ENCODE results near the gene PVR.

The PVR gene

DNA sequence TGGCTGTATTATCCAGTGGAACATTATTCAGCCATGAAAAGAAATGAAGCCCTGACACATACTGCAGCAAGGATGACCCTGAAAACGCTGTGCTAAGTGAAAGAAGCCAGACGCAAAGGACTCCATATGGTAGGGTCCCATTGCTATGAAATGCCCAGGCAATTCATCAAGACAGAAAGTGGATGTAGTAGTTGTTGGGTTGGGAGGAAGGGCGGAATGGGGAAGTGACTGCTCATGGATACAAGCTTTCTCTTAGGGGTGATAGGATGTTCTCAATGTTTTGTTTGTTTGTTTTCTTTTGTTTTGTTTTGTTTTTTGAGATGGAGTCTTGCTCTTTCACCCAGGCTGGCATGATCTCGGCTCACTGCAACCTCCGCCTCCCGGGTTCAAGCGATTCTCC lies 44.2 kb downstream of the PVR start:
- H3K4me1 ChIP-seq (ENCODE audit: control insufficient read depth, insufficient read depth, low read length): peaks cover 7% of the 10 kb centered on the region
- no peak overlapping the region for H3K27ac ChIP-seq (ENCODE audit: low read depth, low read length)
- H3K9ac ChIP-seq (ENCODE audit: low read depth, low read length): no peak overlapping the region
- H3K27me3 ChIP-seq (ENCODE audit: control insufficient read depth, insufficient read depth, low read length): no peaks in the 10 kb centered on the region
- no peaks in the 10 kb centered on the region for H3K36me3 ChIP-seq (ENCODE audit: control insufficient read depth, insufficient read depth, low read length)
- H3K4me3 ChIP-seq (ENCODE audit: low read depth, low read length): no peak overlapping the region
- no peaks in the 10 kb centered on the region for H3K9me3 ChIP-seq (ENCODE audit: control insufficient read depth, insufficient read depth, low read length)

GRCh38 chr19:44689290-44690130 lies 45.8 kb downstream of the PVR start:
- H3K27ac ChIP-seq (ENCODE audit: low read depth, low read length): no peak overlapping the region
- no peak overlapping the region for H3K4me3 ChIP-seq (ENCODE audit: low read depth, low read length)
- no peak overlapping the region for H3K9ac ChIP-seq (ENCODE audit: low read depth, low read length)
- no peaks in the 10 kb centered on the region for H3K9me3 ChIP-seq (ENCODE audit: control insufficient read depth, insufficient read depth, low read length)
- no peaks in the 10 kb centered on the region for H3K36me3 ChIP-seq (ENCODE audit: control insufficient read depth, insufficient read depth, low read length)
- H3K27me3 ChIP-seq (ENCODE audit: control insufficient read depth, insufficient read depth, low read length): no peaks in the 10 kb centered on the region
- H3K4me1 ChIP-seq (ENCODE audit: control insufficient read depth, insufficient read depth, low read length): peaks cover 7% of the 10 kb centered on the region

DNA sequence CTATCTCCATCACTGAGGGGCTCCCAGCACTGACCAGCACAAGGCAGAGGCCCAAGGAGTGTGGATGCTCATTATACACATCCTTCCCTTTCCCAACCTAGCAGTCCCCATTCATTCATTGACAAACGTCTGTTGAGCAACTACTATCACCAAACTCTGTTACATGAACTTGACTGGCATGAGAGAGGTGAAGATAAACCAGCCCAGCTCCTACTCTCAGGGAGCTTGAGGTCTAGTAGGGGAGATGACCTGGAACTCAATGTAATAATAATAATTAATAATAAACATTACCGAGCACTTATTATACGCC lies 46.4 kb downstream of the PVR start:
- Histone ChIP-seq H3K9me3 (ENCODE audit: control insufficient read depth, insufficient read depth, low read length) (no peaks in the 10 kb centered on the region), H3K4me1 (ENCODE audit: control insufficient read depth, insufficient read depth, low read length) (peaks cover 7% of the 10 kb centered on the region), H3K27ac (ENCODE audit: low read depth, low read length) (no peak overlapping the region), H3K27me3 (ENCODE audit: control insufficient read depth, insufficient read depth, low read length) (no peaks in the 10 kb centered on the region), H3K36me3 (ENCODE audit: control insufficient read depth, insufficient read depth, low read length) (no peaks in the 10 kb centered on the region), H3K9ac (ENCODE audit: low read depth, low read length) (no peak overlapping the region), H3K4me3 (ENCODE audit: low read depth, low read length) (no peak overlapping the region)

DNA sequence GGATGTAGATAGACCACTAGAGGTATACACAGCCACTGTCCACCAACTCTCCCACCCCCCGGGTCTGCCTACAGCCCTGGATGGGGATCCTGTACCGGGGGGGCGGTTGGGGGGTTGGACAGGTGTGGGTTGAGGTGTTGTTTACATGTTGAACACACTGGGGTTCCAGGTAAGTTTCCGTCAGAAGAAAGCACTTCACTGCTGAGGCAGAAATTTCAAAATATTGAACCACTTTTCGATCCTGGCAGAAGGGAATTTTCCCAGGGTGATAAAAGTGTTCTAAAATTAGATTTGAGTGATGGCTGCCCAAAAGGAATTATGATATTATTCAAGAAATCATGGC lies 48.6 kb downstream of the PVR start:
- no peak overlapping the region for H3K4me3 ChIP-seq (ENCODE audit: low read depth, low read length)

GRCh38 chr19:44694184-44694579 lies 50.5 kb downstream of the PVR start:
- Histone ChIP-seq H3K4me3 (ENCODE audit: low read depth, low read length) (no peak overlapping the region), H3K27me3 (ENCODE audit: control insufficient read depth, insufficient read depth, low read length) (no peaks in the 10 kb centered on the region), H3K36me3 (ENCODE audit: control insufficient read depth, insufficient read depth, low read length) (no peaks in the 10 kb centered on the region), H3K27ac (ENCODE audit: low read depth, low read length) (no peak overlapping the region), H3K9ac (ENCODE audit: low read depth, low read length) (no peak overlapping the region), H3K4me1 (ENCODE audit: control insufficient read depth, insufficient read depth, low read length) (peaks cover 5% of the 10 kb centered on the region), H3K9me3 (ENCODE audit: control insufficient read depth, insufficient read depth, low read length) (no peaks in the 10 kb centered on the region)

More for the DNA sequence above, 48.6 kb downstream of the PVR start:
- H3K4me1 ChIP-seq (ENCODE audit: control insufficient read depth, insufficient read depth, low read length): peaks cover 7% of the 10 kb centered on the region
- H3K9ac ChIP-seq (ENCODE audit: low read depth, low read length): no peak overlapping the region
- H3K27ac ChIP-seq (ENCODE audit: low read depth, low read length): no peak overlapping the region
- H3K36me3 ChIP-seq (ENCODE audit: control insufficient read depth, insufficient read depth, low read length): no peaks in the 10 kb centered on the region
- no peaks in the 10 kb centered on the region for H3K27me3 ChIP-seq (ENCODE audit: control insufficient read depth, insufficient read depth, low read length)
- no peaks in the 10 kb centered on the region for H3K9me3 ChIP-seq (ENCODE audit: control insufficient read depth, insufficient read depth, low read length)

- no peak overlapping the region for H3K27ac ChIP-seq (ENCODE audit: low read depth, low read length)
- no peaks in the 10 kb centered on the region for H3K27me3 ChIP-seq (ENCODE audit: control insufficient read depth, insufficient read depth, low read length)
- no peaks in the 10 kb centered on the region for H3K36me3 ChIP-seq (ENCODE audit: control insufficient read depth, insufficient read depth, low read length)
- no peaks in the 10 kb centered on the region for H3K9me3 ChIP-seq (ENCODE audit: control insufficient read depth, insufficient read depth, low read length)
- no peak overlapping the region for H3K9ac ChIP-seq (ENCODE audit: low read depth, low read length)
- H3K4me3 ChIP-seq (ENCODE audit: low read depth, low read length): no peak overlapping the region
- H3K4me1 ChIP-seq (ENCODE audit: control insufficient read depth, insufficient read depth, low read length): no peaks in the 10 kb centered on the region
Measured at GRCh38 chr19:44696939-44697669, 53.4 kb downstream of the PVR start.

GRCh38 chr19:44697670-44698034 lies 53.9 kb downstream of the PVR start:
- no peaks in the 10 kb centered on the region for H3K36me3 ChIP-seq (ENCODE audit: control insufficient read depth, insufficient read depth, low read length)
- H3K9ac ChIP-seq (ENCODE audit: low read depth, low read length): no peak overlapping the region

GRCh38 chr19:44698492-44699201 lies 54.9 kb downstream of the PVR start, which contains the start of gene CEACAM16:
Gene CEACAM16, plus strand, starts transcription at chr19:44699151. Its CDS starts 2,306 bp downstream, at chr19:44701457.
- Histone ChIP-seq H3K27me3 (ENCODE audit: control insufficient read depth, insufficient read depth, low read length) (no peaks in the 10 kb centered on the region), H3K4me3 (ENCODE audit: low read depth, low read length) (no peak within 1 kb of the TSS), H3K9me3 (ENCODE audit: control insufficient read depth, insufficient read depth, low read length) (no peaks in the 10 kb centered on the region), H3K27ac (ENCODE audit: low read depth, low read length) (no peak within 1 kb of the TSS), H3K9ac (ENCODE audit: low read depth, low read length) (no peak within 1 kb of the TSS), H3K4me1 (ENCODE audit: control insufficient read depth, insufficient read depth, low read length) (no peaks in the 10 kb centered on the region), H3K36me3 (ENCODE audit: control insufficient read depth, insufficient read depth, low read length) (no peaks in the 10 kb centered on the region)

More at GRCh38 chr19:44697670-44698034, 53.9 kb downstream of the PVR start:
- Histone ChIP-seq H3K9me3 (ENCODE audit: control insufficient read depth, insufficient read depth, low read length) (no peaks in the 10 kb centered on the region), H3K4me3 (ENCODE audit: low read depth, low read length) (no peak overlapping the region), H3K27me3 (ENCODE audit: control insufficient read depth, insufficient read depth, low read length) (no peaks in the 10 kb centered on the region), H3K27ac (ENCODE audit: low read depth, low read length) (no peak overlapping the region), H3K4me1 (ENCODE audit: control insufficient read depth, insufficient read depth, low read length) (no peaks in the 10 kb centered on the region)

DNA sequence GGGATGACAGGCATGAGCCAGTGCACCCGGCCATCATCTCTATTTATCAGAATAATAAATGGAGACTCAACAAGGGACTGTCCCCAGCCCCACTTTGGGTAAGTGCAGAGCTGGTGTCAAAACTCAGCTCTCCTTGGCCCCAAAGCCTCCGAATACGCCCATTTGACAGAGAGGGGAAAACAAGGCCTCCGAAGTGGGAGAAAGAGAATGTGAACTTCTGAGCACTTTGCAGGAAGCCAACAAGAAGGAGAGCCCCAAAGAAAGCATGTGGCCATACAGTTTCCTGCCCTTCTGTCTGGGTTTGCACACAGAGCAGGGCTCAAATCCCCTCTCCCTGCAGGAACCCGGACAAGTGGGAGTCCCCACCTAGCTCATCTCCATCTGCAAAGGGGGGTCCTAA lies 56.8 kb downstream of the PVR start:
- Histone ChIP-seq H3K27me3 (ENCODE audit: control insufficient read depth, insufficient read depth, low read length) (no peaks in the 10 kb centered on the region), H3K9me3 (ENCODE audit: control insufficient read depth, insufficient read depth, low read length) (no peaks in the 10 kb centered on the region), H3K27ac (ENCODE audit: low read depth, low read length) (no peak overlapping the region), H3K36me3 (ENCODE audit: control insufficient read depth, insufficient read depth, low read length) (no peaks in the 10 kb centered on the region), H3K9ac (ENCODE audit: low read depth, low read length) (no peak overlapping the region), H3K4me3 (ENCODE audit: low read depth, low read length) (no peak overlapping the region), H3K4me1 (ENCODE audit: control insufficient read depth, insufficient read depth, low read length) (no peaks in the 10 kb centered on the region)

- H3K27me3 ChIP-seq (ENCODE audit: control insufficient read depth, insufficient read depth, low read length): no peaks in the 10 kb centered on the region
- no peaks in the 10 kb centered on the region for H3K36me3 ChIP-seq (ENCODE audit: control insufficient read depth, insufficient read depth, low read length)
- H3K27ac ChIP-seq (ENCODE audit: low read depth, low read length): no peak overlapping the region
- no peaks in the 10 kb centered on the region for H3K4me1 ChIP-seq (ENCODE audit: control insufficient read depth, insufficient read depth, low read length)
- H3K9ac ChIP-seq (ENCODE audit: low read depth, low read length): no peak overlapping the region
- no peak overlapping the region for H3K4me3 ChIP-seq (ENCODE audit: low read depth, low read length)
- no peaks in the 10 kb centered on the region for H3K9me3 ChIP-seq (ENCODE audit: control insufficient read depth, insufficient read depth, low read length)
Measured at GRCh38 chr19:44701228-44701627, 57.5 kb downstream of the PVR start.

Data from HUES48 (cell line).